ENCODE data around the gene STARD5.

DNA sequence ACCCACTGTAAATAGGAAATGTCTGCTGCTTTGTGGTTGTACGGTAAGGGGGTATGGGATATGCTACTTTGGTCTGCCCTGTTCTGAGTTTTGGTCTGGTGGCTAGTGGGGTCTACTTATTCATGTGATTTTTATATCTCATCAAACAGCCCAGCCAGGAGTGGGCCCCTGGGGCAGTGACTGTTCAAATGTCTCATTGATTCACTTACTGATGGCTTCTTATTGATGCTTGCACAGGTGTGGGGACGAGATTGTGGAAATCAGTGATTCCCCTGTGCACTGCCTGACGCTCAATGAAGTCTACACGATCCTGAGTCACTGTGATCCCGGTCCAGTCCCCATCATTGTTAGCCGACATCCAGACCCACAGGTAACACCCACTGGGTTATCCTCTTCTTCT is 38.5 kb downstream of the STARD5 start:
- no peak for TF ChIP-seq EZH2phosphoT487 (IDR thresholded peaks at IDR 0.05; ENCODE audit: borderline replicate concordance, low read length)
- TF ChIP-seq, protein P1, sequence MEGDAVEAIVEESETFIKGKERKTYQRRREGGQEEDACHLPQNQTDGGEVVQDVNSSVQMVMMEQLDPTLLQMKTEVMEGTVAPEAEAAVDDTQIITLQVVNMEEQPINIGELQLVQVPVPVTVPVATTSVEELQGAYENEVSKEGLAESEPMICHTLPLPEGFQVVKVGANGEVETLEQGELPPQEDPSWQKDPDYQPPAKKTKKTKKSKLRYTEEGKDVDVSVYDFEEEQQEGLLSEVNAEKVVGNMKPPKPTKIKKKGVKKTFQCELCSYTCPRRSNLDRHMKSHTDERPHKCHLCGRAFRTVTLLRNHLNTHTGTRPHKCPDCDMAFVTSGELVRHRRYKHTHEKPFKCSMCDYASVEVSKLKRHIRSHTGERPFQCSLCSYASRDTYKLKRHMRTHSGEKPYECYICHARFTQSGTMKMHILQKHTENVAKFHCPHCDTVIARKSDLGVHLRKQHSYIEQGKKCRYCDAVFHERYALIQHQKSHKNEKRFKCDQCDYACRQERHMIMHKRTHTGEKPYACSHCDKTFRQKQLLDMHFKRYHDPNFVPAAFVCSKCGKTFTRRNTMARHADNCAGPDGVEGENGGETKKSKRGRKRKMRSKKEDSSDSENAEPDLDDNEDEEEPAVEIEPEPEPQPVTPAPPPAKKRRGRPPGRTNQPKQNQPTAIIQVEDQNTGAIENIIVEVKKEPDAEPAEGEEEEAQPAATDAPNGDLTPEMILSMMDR (IDR thresholded peaks at IDR 0.05; ENCODE audit: low read depth, low read length, poor library complexity, severe bottlenecking), result no peak

Measured in DOHH2 (cell line).